ENCODE data around the gene CCNH. TPM values are rescaled to one million over a fixed set of nuclear protein-coding genes. Genes with fewer than 3 reads are reported as not detected.

The CCNH gene
- total RNA-seq, 1 experiment from 2014 or later: 63.2 TPM

GRCh38 chr5:87368601-87369000 lies 44.1 kb downstream of the CCNH start:
- no peak overlapping the region for H3K9ac ChIP-seq (ENCODE audit: low read length)
- intact Hi-C loops (cut with micrococcal nuclease): no loop called here
- peaks cover 9 to 12% of the 10 kb centered on the region in 2 experiments; a peak in 3 of 4 replicates for H3K36me3 ChIP-seq (ENCODE audit: control insufficient read depth in 1 of 2, insufficient read depth in 2 of 2, low read length in 2 of 2)
- H3K27ac ChIP-seq (ENCODE audit: low read depth, low read length): no peak overlapping the region
- no peaks in the 10 kb centered on the region for H3K9me3 ChIP-seq (ENCODE audit: control insufficient read depth in 1 of 2, insufficient read depth in 1 of 2, low read depth in 1 of 2, low read length in 2 of 2)
- BruUV-seq (replicated peaks): no TSS peak
- no peak overlapping the region for H3K4me2 ChIP-seq (ENCODE audit: low read length)
- no peak overlapping the region for H2AFZ ChIP-seq (ENCODE audit: low read depth, low read length, poor library complexity, severe bottlenecking)
- no peak overlapping the region for H3K4me3 ChIP-seq (replicated peaks in 1 of 2; ENCODE audit: low read depth in 1 of 2, low read length in 2 of 2)
- H3K9me2 ChIP-seq (ENCODE audit: insufficient read depth): no peaks in the 10 kb centered on the region
- H4K20me1 ChIP-seq (ENCODE audit: insufficient read depth): no peaks in the 10 kb centered on the region; the same call in 1 of the 2 replicates
- ChIA-PET CTCF (no interaction called here), RAD21 (ENCODE audit: low non-redundant PET in 1 of 2, low total read pairs in 2 of 2, uncharacterized antibody in 2 of 2, unreplicated experiment in 2 of 2) (no interaction called here), POLR2A (no interaction called here)
- no peaks in the 10 kb centered on the region; the same call in 1 of the 2 replicates for H3K79me2 ChIP-seq (ENCODE audit: insufficient read depth, low read length)
- ATAC-seq: no peak
- TF ChIP-seq FOSL1 (IDR thresholded peaks at IDR 0.05; ENCODE audit: low read depth) (no peak), CBX3 (IDR thresholded peaks at IDR 0.05; ENCODE audit: low read depth) (no peak), MAX (IDR thresholded peaks at IDR 0.05) (no peak), ZBTB33 (IDR thresholded peaks at IDR 0.05; ENCODE audit: extremely low read depth, insufficient replicate concordance, low read length) (no peak), EZH2 (IDR thresholded peaks at IDR 0.05) (no peak), ZNF274 (IDR thresholded peaks at IDR 0.05; ENCODE audit: low read depth, low read length) (no peak), YY1 (IDR thresholded peaks at IDR 0.05; ENCODE audit: extremely low read depth, insufficient replicate concordance, low read depth, low read length) (no peak), RAD21 (IDR thresholded peaks at IDR 0.05; ENCODE audit: low read depth) (no peak), CEBPB (IDR thresholded peaks at IDR 0.05; ENCODE audit: low read depth) (no peak), EZH2phosphoT487 (IDR thresholded peaks at IDR 0.05; ENCODE audit: borderline replicate concordance) (no peak), ZFX (IDR thresholded peaks at IDR 0.05) (no peak), SRF (IDR thresholded peaks at IDR 0.05; ENCODE audit: low read depth) (no peak), POLR2AphosphoS5 (IDR thresholded peaks at IDR 0.05; ENCODE audit: low read depth, low read length) (no peak), TCF7L2 (IDR thresholded peaks at IDR 0.05; ENCODE audit: borderline replicate concordance, extremely low read depth, insufficient read depth, insufficient read length) (no peak), REST (IDR thresholded peaks at IDR 0.05; ENCODE audit: low read depth) (no peak), POLR2A (IDR thresholded peaks at IDR 0.05; ENCODE audit: borderline replicate concordance, extremely low read depth, insufficient read depth, insufficient read length) (no peak), SIN3A (IDR thresholded peaks at IDR 0.05; ENCODE audit: low read depth) (no peak), ATF3 (IDR thresholded peaks at IDR 0.05) (no peak)
- no peaks in the 10 kb centered on the region for H3K4me1 ChIP-seq (ENCODE audit: control insufficient read depth in 1 of 2, insufficient read depth in 2 of 2, low read length in 2 of 2)
- H3K27me3 ChIP-seq (ENCODE audit: insufficient read depth, low read length): no peaks in the 10 kb centered on the region
- no peak for DNase-seq (ENCODE audit: low read depth, low spot score)

Measured in HCT116 (cell line).